Measurements from ENCODE around the gene TMEM161B.
"Not testable (repeated sequence)": the region's sequence is repeated elsewhere in the genome, so short reads cannot be mapped to it uniquely, and the experiment has no call there.

The TMEM161B gene

DNA sequence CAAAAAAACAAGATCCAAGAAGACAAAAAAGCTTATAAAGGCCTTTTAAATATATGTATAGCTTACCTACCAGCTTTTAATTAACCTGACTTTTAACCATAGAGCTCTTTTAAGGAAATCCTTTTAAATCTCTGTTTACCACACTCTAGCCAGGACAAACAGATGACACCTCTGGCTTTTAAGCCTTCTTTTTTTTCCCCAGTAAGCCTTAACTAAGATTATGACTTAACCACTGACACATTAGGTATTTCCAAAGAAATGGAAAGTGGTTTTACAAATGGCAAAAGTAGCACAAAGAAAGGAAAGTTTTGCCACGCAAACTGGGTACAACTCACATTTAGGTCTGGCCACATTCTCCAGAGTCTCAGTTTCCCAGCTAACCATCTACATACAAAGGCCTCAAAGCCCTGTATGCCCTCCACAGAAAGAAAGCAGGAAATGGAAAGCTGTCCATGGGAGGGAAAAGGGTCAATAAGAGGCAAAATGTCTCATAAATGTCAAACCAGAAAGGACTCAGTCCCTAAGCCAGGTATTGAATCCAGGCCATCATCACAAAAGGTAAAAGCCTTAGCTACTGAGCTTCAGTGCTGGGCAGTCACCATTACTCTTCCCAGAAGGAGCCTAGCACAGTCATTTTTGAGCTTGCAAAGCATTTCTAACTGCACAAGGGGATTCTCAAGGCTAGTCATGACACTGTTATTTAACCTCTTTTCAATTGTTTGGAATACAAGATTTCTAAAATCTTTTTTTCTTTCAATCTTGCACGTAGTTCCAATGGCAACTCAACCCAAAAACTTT lies 19.7 kb downstream of the TMEM161B start:
- DNase-seq, result no peak

DNA sequence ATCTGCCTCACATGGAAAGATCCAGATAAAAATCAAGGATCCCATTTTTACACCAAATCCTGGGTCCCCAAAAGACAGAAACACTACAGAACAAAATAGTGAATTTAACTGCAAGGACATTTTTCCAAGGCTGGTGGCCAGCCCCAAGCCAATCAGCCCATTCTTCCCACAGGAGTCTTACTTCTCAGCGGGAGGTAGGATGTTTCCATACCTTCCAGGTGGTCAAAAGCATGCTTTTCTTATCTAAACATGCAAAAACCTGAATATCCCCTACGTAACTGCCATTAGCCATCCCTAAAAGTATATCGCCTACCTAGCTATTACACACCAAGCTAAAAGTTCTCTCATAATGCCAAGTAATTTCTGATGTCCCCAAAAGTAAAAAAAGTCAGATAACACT lies 20.6 kb downstream of the TMEM161B start:
- DNase-seq, result no peak

DNA sequence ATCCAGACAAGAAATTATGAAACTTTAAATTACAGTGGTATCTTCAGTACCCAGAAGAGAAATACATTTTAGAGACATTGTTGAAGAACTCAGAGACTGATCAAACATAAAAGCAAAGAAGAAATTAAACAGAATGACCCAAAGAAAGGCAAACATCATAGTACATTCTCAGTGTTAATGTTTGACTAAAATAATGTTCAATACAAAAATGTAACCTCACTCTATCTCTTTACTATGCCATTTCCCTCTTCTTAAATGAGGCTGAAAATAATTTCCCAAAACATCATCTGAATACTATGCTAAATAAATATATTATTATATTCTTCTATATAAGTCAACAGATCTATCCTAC lies 22.8 kb downstream of the TMEM161B start:
- no peak for DNase-seq

DNA sequence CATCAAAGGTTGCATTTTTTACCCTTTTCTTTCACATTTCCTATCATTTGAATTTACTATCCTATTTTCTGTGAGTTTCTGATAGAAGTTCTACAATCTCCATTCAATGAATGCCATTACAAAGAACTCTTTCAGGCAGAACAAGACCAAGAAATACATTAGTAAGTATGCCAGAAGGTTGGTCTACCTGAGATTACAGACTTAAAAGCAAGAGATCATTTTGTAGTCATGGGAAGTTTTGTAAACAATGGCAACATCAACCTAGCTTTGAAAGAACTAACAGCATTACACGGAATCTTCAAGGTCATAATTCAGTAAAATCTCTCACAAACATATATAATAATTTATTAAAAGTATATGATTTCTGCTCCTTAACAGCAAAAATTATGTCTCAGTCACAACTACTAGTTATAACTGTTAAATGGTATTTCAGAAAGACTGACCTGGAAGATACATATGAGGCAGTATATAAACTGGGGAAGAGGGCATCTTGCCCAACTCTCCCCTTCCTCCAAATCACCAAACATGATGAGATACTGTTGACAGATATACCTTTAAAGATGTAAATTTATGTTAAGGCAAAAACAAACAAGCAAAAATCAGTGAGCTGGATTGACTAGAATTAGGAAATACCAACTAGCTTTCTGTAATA lies 23.3 kb downstream of the TMEM161B start:
- no peak for DNase-seq

DNA sequence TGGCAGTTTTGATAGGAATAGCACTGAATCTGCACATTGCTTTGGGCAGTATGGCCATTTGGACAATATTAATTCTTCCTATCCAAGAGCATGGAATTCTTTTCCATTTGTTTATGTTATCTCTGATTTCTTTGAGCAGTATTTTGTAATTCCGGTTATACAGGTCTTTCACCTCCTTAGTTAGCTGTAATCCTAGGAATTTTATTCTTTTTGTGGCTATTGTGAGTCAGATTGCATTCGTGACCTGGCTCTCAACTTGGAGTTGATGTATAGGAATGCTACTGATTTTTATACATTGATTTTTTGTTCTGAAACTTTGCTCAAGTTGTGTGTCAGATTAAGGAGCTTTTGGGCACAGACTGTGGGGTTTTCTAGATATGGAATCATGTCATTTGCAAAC lies 24.0 kb downstream of the TMEM161B start:
- DNase-seq, result no peak

DNA sequence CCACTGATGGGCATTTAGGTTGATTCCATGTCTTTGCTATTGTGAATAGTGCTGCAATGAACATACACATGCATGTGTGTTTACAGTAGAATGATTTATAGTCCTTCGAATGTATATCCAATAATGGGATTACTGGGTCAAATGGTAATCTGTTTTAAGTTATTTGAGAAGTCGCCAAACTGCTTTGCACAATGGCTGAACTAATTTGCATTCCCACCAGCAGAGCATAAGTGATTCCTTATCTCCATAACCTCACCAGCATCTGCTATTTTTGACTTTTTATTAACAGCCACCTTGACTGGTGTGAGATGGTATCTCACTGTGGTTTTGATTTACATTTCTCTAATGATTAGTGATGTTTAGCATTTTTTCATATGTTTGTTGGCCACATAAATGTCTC lies 25.2 kb downstream of the TMEM161B start:
- not testable (repeated sequence) for DNase-seq

DNA sequence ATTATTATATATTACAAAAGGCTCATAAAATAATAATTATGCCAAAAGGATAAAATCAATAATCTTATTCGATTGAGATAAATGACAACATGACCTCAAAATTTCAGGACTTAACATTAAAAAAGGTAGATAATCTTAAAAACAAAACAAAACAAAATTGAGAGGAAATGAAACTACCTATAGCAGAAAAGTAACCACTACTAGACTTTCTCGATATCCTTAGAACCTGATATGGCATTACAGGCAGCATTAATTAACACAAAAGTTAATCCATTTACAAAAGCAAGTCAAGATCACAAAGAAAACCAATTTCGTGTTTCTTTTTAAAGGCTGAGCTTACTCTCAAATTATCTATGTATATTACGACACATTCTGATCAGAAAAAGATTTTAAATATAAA lies 29.9 kb downstream of the TMEM161B start:
- DNase-seq, result no peak

DNA sequence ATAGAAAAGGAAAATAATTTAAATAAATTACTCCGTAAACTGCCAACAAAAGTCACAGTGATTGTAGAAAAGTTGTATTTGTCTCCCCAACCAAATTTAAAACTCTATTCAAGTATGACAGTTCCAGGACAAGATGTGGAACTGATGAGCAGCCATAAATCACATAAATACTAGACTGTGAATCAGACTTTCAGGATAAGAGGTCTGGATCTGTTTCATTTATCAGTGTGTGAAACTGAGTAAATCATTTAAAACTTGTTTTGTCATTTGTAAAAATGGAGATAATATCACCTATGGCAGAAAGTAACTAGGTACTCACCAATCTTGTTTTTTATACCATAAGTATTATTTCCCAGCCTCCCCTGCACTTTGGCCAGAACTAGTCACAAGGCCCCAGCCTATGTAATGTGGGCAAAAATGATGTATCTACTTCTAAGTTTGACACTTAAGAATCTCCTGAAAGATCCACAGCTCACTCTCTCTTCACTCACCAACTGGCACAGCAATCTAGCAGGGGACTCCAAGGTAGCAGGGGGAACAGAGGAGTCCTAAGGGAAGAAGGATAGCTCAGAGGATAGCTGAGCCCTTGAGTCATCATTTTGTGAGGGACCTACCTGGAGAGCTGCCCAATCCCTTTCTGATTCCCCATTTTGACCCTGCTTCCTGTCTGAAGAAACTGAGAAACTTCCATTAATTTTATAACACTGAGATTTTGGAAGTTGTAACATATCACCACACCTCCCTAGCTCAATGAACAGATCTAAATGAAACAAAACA lies 31.6 kb downstream of the TMEM161B start:
- DNase-seq, result no peak

DNA sequence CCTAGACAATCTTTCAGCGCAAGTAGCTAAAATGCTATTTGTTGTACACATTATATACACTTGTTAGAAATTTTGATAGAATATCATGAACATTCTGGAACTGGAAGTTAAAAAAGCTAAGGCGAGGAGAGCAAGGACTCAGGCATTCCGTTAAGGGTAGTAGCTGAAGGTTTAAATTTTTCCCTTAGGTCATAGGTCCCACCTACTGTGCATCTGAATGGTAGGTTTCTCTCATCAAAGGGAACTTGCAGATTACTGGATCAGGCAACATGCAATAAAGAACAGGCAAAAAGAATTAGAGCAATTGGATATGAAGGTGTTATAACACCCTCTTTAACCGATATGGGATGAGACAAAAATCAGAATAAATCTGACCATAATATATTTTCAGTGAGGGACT lies 32.8 kb downstream of the TMEM161B start:
- no peak for DNase-seq

DNA sequence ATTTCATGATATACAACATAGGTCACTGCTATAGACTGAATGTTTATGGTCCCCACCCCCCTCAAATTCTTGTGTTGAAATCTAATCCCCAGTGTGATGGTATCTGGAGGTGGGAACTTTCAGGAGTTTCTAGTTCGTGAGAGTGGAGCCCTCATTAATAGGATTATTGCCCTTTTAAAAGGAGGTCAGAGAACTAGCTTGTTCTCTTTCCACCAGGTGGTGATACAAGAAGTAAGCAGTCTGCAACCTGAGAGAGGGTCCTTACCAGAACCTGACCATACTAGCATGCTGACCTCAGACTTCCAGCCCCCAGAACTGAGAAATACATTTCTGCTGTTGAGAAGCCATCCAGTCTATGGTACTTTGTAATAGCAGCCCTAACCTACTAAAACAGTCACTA lies 33.3 kb downstream of the TMEM161B start:
- DNase-seq, result no peak

DNA sequence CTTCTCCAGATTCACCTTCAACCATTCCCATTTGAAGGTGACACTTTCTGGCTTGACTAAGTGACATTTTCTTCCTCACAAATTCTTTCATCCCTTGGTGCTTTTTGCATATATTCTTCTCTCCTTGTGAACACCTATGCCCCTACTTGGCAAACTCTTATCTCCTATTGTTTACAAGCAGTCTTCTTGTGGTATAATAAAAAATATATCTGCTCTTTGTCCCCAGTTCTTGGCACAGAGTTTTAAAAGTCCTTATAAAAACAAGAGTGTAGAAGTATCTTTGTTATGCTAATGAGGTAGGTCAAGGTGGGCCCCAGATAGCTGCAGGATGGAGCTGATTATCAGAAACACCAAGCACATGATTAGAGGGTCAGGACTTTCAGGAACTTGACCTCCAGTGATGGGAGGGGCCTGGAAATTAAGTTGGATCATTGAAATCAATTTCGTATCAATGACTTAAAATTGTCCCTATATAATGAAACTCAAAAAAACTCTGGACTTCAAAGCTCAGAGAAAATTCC lies 38.0 kb downstream of the TMEM161B start:
- DNase-seq, result no peak

DNA sequence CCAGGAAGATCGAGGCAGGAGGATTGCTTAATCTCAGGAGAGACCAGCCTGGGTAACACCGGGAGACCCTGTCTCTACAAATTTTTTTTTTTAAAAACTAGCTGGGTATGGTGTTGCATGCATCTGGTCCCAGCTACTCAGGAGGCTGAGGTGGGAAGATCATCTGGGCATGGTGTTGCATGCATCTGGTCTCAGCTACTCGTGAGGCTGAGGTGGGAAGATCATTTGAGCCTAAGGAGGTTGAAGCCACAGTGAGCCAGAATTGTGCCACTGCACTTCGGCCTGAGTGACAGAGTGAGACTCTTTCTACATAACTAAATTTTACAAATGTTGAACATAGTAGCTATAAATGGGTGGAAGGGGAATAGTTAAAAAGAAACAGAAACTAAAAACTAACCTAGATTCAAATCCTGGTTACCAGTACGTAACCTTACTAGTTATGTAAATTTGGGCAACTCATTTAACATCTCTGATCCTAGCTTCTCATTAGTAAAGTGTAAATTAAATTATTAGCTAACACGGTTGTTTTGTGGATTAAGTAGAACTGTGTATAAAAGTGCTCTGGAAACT lies 41.7 kb downstream of the TMEM161B start:
- no peak for DNase-seq

DNA sequence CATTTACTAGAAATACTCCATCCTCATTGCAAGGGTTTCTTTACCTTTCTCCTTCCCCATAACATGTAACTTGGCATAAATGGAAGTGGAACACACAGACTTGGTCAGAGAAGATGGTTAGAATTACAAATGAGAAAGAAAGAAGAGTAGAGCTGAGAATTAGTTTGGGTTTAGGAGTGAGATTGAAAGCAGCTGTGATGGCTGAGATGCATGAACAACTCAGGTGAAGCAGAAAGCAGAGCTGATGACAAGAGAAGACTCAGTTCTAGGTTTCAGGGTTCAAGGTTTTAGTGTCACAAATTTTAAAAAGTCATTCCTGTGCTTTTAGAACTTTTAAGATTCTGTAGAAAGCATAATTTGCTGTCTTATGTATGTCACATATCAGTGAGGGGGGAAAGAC lies 54.0 kb downstream of the TMEM161B start:
- DNase-seq, result no peak

DNA sequence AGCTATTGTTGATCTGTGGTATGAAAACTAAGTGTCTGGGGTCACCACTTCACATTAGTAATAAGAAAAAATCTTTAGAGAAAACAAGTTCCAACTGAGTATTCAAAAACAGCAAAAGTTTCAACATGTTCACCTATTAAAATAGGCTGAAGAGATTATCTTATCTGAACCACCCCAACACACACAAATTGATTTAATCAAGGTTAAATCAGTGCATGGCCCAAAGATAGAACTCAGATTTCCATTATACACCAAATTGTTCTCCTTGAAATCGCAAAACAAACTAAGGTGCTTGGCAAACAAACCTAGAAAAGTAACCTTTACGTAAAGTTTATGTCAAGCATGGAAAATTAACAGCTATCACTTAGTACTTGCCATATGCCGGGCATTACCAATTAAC lies 61.1 kb downstream of the TMEM161B start:
- DNase-seq, result no peak

DNA sequence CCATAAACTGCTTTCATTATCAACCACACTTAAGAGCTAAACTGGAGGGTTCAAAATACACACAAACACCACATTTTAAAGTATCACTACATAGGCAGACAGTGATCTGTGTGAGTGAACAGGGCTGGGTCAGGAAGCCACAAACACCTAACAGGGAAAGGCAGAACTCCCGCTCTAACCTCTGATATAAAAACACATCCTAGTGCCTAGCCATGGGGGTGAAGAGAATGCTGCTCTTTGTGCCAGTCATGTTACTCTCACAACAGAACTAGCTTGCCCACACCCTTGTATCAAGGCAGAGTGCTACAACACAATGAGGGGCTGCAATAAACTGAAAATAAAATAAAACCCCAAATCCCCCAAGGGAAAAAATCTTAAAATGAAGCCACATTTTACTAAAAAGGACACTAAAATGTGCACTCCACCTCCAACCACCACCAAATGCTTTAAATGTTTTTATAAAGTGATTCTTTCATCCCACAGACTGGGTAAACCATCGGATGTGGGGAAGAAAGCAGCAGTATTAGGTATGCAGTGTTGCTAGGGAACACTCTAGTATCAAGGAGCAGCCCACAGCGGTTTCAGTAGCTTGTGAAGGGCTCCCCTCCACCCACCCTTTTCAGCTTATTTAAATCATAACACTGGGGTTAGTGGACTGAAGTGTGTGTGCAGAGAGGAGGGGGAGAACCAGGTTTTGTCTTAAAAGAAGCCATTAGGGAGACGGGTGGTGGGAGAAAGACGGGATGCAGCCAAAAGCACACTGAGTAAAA lies 64.5 kb downstream of the TMEM161B start:
- DNase-seq, result no peak

DNA sequence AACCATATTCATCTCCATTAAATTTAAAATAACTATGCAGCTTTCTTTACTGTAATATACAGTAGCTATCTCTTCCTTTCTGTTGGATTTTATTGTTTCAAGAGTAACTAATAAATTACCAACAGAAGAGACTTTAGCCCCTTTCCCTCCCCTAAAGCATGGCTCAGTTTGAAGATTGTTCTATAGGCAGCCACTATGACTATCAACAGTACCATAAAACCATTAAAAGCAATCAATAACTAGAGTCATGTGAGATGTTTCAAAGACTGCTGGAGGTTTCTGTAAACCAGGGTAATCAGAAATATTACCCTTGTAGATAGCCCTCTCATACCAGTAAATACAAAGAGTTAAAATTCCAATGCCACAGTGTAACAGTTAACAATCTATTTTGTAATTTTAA lies 73.0 kb downstream of the TMEM161B start:
- no peak for DNase-seq

DNA sequence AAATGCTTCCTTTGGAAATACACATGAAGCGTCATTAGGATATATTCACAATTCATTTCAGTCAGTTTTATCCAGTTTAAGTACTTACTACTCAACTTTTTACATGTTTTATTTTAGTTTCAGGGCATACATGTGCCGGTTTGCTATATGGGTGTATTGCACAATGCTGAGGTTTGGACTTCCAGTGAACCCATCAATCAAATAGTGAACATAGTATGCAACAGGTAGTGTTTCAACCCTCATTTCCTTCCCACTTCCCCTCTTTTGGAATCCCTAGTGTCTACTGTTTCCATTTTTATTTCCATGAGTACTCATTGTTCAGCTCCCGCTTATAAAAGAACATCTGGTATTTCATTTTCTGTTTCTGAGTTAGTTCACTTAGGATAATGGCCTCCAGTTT lies 74.7 kb downstream of the TMEM161B start:
- DNase-seq, result no peak

DNA sequence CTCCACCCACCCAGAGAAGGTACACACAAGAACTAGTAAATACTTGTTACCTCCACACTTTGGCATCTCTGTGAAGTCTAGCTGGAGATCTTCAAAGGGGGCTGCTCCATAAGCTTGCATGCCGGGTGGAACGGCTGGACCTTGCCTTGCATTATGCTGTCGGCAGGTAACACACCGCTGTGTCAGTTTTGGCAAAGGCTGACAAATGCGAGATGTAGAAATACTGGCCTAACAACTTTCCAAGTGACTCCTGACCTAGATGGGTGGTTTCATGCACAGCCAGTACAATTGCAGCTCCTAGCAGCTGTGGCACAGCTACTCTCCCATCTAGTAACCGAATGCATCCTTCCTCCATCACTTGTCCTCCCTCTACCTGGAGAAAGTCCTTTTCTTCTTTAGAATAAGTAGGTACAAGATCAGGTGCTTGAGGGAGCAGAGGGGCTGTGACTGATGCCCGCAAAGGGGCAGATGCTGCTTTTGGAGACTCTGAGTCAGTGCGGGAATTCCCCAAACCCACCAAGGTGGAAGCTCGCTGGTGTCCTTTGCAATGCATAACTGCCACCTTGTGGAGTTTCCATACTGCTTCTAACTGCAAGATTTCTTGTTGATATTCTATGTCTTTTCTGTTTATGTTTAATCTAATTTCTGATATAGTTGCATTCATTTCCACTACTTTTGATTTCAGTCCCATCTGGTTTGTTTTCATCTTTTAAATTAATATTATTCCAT lies 78.4 kb downstream of the TMEM161B start:
- no peak for DNase-seq

DNA sequence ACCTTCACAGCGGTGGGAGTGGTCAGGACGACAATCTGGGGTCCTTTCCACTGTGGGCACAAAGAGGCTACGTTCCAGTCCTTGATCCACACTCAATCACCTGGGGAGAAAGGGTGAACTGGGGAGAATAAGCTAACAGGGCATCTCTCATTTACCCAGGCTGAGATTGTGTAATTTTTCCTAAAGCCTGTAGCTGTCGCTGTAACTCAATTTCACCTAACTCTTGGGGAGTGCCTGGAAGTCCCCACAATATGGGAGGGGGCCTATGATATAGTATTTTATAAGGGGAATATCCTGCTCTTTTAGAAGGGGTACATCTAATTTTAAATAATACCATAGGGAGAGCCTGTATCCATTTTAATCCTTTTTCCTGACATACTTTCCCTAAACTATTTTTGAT lies 79.2 kb downstream of the TMEM161B start:
- DNase-seq, result not testable (repeated sequence)

DNA sequence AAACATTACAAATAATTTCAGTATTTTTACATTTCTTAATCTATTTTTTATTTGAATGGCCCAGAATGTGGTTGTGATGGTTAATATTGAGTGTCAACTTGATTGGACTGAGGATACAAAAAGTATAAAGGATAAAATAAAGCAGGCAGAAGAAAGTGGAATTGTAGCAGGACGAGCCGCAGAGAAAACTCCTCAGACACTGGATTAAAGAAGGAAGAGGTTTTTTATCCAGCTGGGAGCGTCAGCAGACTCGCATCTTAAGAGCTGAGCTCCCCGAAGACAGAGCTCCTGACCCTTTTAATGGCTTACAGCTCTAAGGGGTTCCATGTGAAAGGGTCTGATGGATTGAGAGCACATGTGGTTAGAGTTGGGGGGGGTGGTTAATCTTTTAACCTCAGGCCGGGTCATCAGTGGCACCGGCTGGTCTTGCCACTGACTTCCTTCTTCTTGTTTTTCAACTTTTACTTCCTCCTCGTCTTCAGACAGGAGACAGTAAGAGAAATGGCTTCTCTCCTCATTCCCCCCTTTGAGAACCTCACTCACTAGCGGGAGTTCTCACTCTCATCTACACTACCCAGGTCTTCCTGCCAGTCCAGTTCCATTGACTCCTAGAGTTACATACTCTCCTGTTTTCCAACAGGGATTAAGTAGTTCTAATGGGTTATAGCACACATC lies 80.0 kb downstream of the TMEM161B start:
- DNase-seq, result no peak

DNA sequence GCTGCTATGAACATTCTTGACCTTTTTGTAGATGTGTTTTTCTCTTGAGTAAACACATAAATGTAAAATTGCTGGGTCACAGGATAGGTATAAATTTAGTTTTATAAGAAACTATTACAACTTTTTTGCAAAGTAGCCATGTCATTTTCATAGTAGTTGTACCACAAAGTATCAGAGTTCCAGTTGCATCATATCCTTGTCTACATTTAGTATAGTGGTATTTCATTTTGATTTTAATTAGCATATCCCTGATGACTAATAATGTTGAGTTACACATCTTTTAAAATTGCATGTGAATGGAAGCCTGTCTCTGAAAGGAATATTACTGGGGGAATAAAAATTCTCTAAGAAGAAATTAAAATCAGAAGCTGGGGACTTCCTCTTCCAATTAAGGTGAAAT lies 85.4 kb downstream of the TMEM161B start:
- DNase-seq, result no peak
